ENCODE measurements around the gene USP54.
A peak's percentile ranks its signal among the peaks of the same experiment; 100 is the strongest.

The USP54 gene

GRCh38 chr10:73601486-73601921, 10.4 kb upstream of the USP54 start:
- TF ChIP-seq GATA3 (IDR thresholded peaks at IDR 0.05; ENCODE audit: low read depth, low read length) (no peak), GATA2 (IDR thresholded peaks at IDR 0.05; ENCODE audit: low read depth, low read length) (no peak)

- no peak for TF ChIP-seq GATA2 (IDR thresholded peaks at IDR 0.05; ENCODE audit: low read depth, low read length)
- TF ChIP-seq GATA3 (IDR thresholded peaks at IDR 0.05; ENCODE audit: low read depth, low read length): no peak
These were observed 6.2 kb upstream of the USP54 start for GRCh38 chr10:73597346-73597745.

GRCh38 chr10:73593812-73594211, 2.7 kb upstream of the USP54 start:
- no peak for TF ChIP-seq GATA3 (IDR thresholded peaks at IDR 0.05; ENCODE audit: low read depth, low read length)
- no peak for TF ChIP-seq GATA2 (IDR thresholded peaks at IDR 0.05; ENCODE audit: low read depth, low read length)

GRCh38 chr10:73593110-73593509, 2.0 kb upstream of the USP54 start:
- TF ChIP-seq GATA3 (IDR thresholded peaks at IDR 0.05; ENCODE audit: low read depth, low read length) (no peak), GATA2 (IDR thresholded peaks at IDR 0.05; ENCODE audit: low read depth, low read length) (no peak)

- TF ChIP-seq GATA3 (IDR thresholded peaks at IDR 0.05; ENCODE audit: low read depth, low read length) (no peak), GATA2 (IDR thresholded peaks at IDR 0.05; ENCODE audit: low read depth, low read length) (no peak)
These were observed 975 bp upstream of the USP54 start for GRCh38 chr10:73591935-73592699.

GRCh38 chr10:73589563-73590126, 1.5 kb downstream of the USP54 start:
- no peak for TF ChIP-seq GATA3 (IDR thresholded peaks at IDR 0.05; ENCODE audit: low read depth, low read length)
- no peak for TF ChIP-seq GATA2 (IDR thresholded peaks at IDR 0.05; ENCODE audit: low read depth, low read length)

GRCh38 chr10:73588656-73589055, 2.5 kb downstream of the USP54 start:
- TF ChIP-seq GATA2 (IDR thresholded peaks at IDR 0.05; ENCODE audit: low read depth, low read length) (no peak), GATA3 (IDR thresholded peaks at IDR 0.05; ENCODE audit: low read depth, low read length) (no peak)

GRCh38 chr10:73586583-73586984, 4.6 kb downstream of the USP54 start:
- TF ChIP-seq GATA3 (IDR thresholded peaks at IDR 0.05; ENCODE audit: low read depth, low read length) (0 out of 2 replicates have a peak, but pooled peaks have one; percentile 25), GATA2 (IDR thresholded peaks at IDR 0.05; ENCODE audit: low read depth, low read length) (peak; percentile 30; the same call in 1 of the 2 replicates)

- TF ChIP-seq GATA3 (IDR thresholded peaks at IDR 0.05; ENCODE audit: low read depth, low read length): no peak
- no peak for TF ChIP-seq GATA2 (IDR thresholded peaks at IDR 0.05; ENCODE audit: low read depth, low read length)
These were observed 5.8 kb downstream of the USP54 start for GRCh38 chr10:73585327-73585726.

GRCh38 chr10:73584737-73585136, 6.4 kb downstream of the USP54 start:
- TF ChIP-seq GATA2 (IDR thresholded peaks at IDR 0.05; ENCODE audit: low read depth, low read length): no peak
- no peak for TF ChIP-seq GATA3 (IDR thresholded peaks at IDR 0.05; ENCODE audit: low read depth, low read length)

- TF ChIP-seq GATA2 (IDR thresholded peaks at IDR 0.05; ENCODE audit: low read depth, low read length) (no peak), GATA3 (IDR thresholded peaks at IDR 0.05; ENCODE audit: low read depth, low read length) (no peak)
These were observed 9.2 kb downstream of the USP54 start for GRCh38 chr10:73581918-73582317.

GRCh38 chr10:73577788-73578187, 13.4 kb downstream of the USP54 start:
- TF ChIP-seq GATA3 (IDR thresholded peaks at IDR 0.05; ENCODE audit: low read depth, low read length): no peak
- no peak for TF ChIP-seq GATA2 (IDR thresholded peaks at IDR 0.05; ENCODE audit: low read depth, low read length)

GRCh38 chr10:73576890-73577591, 14.1 kb downstream of the USP54 start:
- TF ChIP-seq GATA3 (IDR thresholded peaks at IDR 0.05; ENCODE audit: low read depth, low read length): no peak
- no peak for TF ChIP-seq GATA2 (IDR thresholded peaks at IDR 0.05; ENCODE audit: low read depth, low read length)

GRCh38 chr10:73576178-73576889, 14.8 kb downstream of the USP54 start:
- TF ChIP-seq GATA2 (IDR thresholded peaks at IDR 0.05; ENCODE audit: low read depth, low read length): no peak
- no peak for TF ChIP-seq GATA3 (IDR thresholded peaks at IDR 0.05; ENCODE audit: low read depth, low read length)
